ENCODE measurements around the gene OGN.
"Not testable (repeated sequence)": the region's sequence is repeated elsewhere in the genome, so short reads cannot be mapped to it uniquely, and the experiment has no call there.

OGN gene, protein sequence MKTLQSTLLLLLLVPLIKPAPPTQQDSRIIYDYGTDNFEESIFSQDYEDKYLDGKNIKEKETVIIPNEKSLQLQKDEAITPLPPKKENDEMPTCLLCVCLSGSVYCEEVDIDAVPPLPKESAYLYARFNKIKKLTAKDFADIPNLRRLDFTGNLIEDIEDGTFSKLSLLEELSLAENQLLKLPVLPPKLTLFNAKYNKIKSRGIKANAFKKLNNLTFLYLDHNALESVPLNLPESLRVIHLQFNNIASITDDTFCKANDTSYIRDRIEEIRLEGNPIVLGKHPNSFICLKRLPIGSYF

DNA sequence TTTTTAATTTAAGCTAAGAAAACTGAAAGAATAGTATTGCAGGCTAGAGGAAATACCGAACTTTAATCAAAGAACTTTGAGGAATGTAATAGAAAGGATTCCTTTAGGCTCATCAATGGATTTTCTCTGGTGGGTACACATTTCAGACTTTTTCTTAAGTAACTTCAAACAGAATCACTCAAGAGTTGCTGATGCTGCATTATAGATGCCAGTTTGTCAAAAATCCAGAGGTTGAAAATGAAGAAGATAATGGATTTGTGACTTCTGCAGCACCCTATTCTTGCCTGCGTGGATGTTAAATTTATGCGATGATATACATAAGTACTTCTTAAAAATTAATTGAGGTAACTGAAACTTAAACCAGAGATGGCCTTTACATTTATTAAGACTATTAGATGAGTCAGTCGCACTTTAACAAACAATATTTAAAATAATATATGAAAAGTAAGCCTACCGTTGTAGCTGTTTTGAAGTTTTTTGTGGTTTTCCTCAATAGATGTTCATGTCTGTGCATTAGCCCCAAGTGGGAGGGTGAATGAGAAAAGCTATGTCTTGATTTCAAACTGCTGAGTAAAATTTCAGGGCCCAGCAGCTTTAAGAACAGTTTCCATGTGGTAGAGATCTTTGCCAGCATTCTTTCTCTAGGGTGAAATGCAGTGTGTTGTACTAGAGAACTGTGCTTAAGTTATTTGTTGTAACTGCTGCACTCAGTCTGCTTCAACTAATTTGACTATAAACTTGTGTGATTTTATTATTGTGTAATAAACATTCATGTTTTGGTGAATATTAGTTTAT lies at the start of gene OGN:
TSS of gene OGN (minus strand) at position 537 of the 795 bp plus-strand sequence. CDS start 1,171 bp downstream, outside the sequence.
- no peak for DNase-seq
- intact Hi-C loops (cut with DNase I) = no loop called here

GRCh38 chr9:92446536-92446935 lies 42.2 kb upstream of the OGN start:
- DNase-seq = no peak
- intact Hi-C loops (cut with DNase I) = no loop called here

GRCh38 chr9:92444841-92445240 lies 40.5 kb upstream of the OGN start:
- no peak for DNase-seq
- intact Hi-C loops (cut with DNase I) = no loop called here

DNA sequence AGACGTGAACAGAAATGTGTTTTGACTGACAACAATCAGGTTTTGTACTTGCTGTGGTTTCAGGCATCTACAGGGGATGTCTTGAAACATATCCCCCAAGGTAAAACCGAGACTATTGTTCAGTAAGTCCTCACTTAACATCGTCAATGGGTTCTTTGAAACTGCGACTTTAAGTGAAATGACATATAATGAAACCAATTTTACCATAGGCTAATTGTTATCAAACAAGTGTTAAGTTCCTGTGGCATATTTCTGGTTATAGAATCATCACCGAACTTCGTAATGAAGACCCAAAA lies 36.3 kb upstream of the OGN start:
- DNase-seq = no peak
- intact Hi-C loops (cut with DNase I) = no loop called here

DNA sequence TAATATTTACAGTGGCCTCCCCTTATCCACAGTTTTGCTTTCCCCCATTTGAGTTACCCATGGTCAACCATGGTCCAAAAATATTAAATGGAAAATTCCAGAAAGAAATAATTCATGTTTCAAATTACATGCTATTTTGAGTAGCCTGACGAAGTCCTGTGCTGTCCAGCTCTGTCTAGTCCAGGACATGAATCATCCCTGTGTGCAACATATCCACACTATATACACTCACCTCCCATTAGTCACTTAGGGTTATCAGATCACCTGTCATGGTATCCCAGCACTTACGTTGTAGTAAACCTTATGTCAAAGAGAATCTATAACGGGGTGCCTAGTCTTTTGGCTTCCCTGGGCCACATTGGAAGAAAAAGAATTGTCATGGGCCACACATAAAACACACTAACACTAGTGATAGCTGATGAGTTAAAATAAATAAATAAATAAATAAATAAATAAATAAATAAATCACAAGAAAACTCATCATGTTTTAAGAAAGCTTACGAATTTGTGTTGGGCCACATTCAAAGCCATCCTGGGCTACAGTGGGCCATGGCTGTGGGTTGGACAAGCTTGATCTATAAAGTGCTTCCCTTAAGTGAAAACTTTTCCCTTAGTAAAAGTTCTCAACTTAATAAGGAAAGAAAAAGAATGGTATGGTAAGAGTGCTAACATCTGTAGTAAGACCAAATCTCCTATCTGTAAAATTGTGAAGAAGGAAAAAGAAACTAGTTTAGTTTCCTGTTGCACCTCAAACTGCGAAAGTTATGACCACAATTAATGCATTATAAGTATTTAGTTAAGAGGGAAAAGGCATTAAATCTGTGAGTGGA lies 35.8 kb upstream of the OGN start:
- no peak for DNase-seq
- intact Hi-C loops (cut with DNase I) = no loop called here

GRCh38 chr9:92438900-92439526 lies 34.6 kb upstream of the OGN start:
- DNase-seq = no peak
- intact Hi-C loops (cut with DNase I) = no loop called here

DNA sequence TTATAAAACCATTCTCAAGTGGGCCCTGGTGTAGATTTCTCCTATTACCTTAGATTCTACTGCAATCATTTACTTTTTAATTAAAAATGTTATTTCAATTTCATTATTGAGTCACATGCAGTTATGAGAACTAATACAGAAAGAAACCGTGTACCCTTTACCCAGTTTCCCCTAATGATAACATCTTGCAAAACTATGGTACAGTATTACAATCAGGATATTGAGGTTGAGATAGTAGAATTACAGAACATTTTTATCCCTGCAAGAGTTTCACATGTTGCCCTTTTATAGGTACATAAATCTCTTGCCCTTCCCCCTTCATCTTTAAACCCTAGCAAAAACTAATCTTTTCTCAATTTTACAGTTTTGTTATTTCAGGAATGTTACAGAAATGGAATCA lies 30.9 kb upstream of the OGN start:
- DNase-seq = no peak
- intact Hi-C loops (cut with DNase I) = no loop called here

DNA sequence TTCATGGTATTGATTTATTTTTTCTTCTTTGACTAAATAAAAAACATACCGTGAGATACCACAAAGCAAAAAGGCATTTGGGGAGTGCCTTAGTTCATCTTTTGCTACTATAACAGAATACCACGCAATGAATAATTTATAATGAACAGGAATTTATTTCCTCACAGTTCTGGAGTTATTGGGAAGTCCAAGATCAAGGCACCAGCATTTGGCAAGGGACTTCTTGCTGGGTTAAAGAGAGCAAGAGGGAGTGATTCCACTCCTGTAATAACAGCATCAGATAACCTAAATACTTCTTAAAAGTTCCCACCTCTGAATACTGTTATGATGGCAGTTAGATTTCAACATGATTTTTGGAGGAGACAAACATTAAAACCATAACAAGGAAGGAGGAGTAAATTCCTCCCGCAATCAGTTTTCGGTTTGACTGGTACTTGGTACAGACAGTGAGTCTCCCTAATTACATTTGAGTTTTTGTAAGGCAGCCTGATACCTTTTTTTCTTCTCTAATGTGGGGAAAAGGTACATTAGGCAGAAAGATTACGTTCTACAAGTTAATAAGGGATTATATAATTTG lies 28.7 kb upstream of the OGN start:
- intact Hi-C loops (cut with DNase I) = no loop called here
- DNase-seq = no peak

- intact Hi-C loops (cut with DNase I) = no loop called here
- DNase-seq = peak in 3 of 42 donors; percentile 7 to 18 (median 8)
Observed at GRCh38 chr9:92432350-92432749, 28.0 kb upstream of the OGN start.

GRCh38 chr9:92429836-92430235 lies 25.5 kb upstream of the OGN start:
- no peak for DNase-seq
- intact Hi-C loops (cut with DNase I) = no loop called here

DNA sequence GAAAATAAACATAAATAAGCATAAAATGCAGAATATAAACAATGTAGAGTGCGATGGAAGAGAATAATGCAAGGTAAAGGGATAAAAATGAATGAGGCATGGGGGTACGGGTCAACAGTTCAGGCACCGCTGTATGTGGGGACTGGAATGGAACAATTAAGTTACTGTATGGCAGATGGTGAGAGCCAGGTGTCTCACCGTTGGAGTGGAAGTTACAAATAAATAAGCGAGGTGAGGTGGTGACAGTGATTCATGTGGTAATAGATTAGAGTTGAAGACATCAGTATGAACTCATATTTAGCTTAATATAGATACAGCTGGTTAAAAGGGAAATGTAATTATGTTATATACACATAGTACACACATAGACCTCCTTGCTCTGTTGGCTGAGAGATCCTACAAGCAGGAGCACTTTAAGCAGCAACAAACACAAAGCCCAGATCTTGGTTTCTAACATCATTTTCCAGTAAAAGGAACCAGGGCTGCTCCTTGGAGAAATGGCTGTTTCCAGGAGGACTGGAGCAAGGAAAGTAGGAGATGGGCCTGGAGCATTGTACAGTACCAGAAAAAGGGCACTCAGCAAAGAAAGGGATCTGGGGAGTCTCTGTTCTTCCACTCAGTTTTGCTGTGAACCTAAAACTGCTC lies 22.2 kb upstream of the OGN start:
- intact Hi-C loops (cut with DNase I) = no loop called here
- no peak for DNase-seq

- intact Hi-C loops (cut with DNase I) = no loop called here
- no peak for DNase-seq
Observed at GRCh38 chr9:92425474-92425873, 21.1 kb upstream of the OGN start.

DNA sequence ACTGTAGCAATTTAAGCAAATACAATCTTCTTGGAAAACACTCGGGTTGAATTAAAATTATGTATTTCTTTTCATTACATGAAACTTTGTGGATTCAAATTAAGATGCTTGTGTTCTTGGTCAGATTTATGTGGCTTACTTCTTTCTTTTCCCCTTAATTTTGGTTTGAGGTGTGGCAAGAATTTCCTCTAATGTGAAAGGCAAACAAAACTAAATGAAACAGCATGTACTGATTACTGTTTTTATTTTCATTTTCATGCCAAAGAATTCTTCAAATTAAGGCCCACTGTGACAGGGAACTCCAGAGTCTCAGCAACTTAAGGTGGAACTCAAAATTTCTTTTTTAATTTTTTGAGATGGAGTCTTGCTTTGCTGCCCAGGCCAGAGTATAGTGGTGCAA lies 20.0 kb upstream of the OGN start, which contains the start of gene OMD:
TSS of gene OMD (minus strand) at position 132 of the 400 bp plus-strand sequence. CDS start 6,913 bp downstream, outside the sequence.
- intact Hi-C loops (cut with DNase I) = no loop called here
- no peak for DNase-seq

- DNase-seq = no peak
Observed at GRCh38 chr9:92423612-92424011, 19.2 kb upstream of the OGN start.

DNA sequence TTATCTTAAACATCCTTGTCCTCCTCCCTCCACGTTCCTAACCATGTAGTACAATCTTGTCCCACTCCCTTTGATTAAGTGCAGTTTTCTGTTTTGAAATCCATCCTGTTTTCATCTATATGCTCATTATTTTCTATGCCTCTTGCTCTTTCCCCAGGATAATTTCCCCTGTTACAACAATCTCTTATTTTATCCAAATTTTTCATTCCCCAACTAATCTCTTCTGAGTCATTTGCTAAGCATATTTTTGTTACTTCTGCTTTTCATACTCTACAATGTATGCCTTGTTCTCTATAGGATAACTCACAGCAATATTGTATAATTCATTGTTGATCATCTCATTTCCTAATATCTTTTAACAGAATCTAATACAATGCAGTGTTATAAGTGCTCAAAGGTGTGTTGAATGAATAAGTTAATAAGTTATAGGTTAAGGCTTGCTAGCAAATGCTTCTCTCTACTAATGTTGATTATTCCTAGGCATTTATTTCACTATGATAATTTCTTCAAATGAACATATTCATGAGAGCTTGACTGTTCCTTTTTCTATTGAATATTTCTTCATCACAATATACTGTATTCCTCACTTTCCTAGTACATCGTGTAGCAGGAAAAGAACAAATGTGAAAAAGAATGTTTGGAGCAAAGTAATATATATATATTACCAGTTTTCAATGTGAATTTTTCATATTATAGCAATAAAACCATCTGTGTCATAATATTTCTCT lies 18.4 kb upstream of the OGN start:
- intact Hi-C loops (cut with DNase I) = no loop called here
- DNase-seq = no peak

More at GRCh38 chr9:92423612-92424011, 19.2 kb upstream of the OGN start:
- intact Hi-C loops (cut with DNase I) = no loop called here

DNA sequence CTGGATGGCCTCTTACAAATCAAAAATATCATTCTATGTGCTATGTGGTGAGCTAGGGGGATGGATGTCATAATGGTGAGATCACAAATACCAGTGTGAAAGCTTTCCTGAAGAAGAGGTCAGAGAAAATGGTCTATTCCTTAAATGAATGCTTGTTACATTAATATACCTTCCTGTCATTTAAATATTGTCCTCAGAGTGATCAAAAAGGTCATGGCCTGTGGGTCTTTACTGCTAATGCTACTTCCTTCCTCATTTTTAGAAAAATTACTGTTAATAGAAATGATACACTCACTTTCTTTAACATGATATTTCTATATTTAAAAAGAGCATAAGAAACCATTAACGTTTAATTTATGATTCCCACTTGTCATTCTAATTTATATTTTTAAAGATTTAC lies 10.2 kb upstream of the OGN start:
- no peak for DNase-seq
- intact Hi-C loops (cut with DNase I) = no loop called here

GRCh38 chr9:92411157-92411556 lies 6.8 kb upstream of the OGN start:
- DNase-seq; intact Hi-C loops (cut with DNase I): not testable (repeated sequence)

All from head of caudate nucleus (tissue), 42 donors.